ENCODE results near the gene ZNF827. TPM values are rescaled to one million over a fixed set of nuclear protein-coding genes. Genes with fewer than 3 reads are reported as not detected.

The ZNF827 gene
- total and polyA plus RNA-seq, 2 of the 13 experiments (the other 11 are each of a cell fraction or from before 2014, with no cell fraction given), result 2.8 TPM

GRCh38 chr4:145842224-145842887 lies 96.3 kb downstream of the ZNF827 start:
- CTCF ChIA-PET (ENCODE audit: low intra/inter-chr PET ratio, low total read pairs), result no interaction called here
- in situ Hi-C loops (cut with HindIII; ENCODE audit: extremely low pct_ligation_motif_present, low pct_unique_long_range_greater_than_20kb), result no loop called here
- intact Hi-C loops (cut with micrococcal nuclease; ENCODE audit: unreplicated experiment), result no loop called here
- Histone ChIP-seq H3K36me3 (replicated peaks in 1 of 2; ENCODE audit: control insufficient read depth in 1 of 2, insufficient read depth in 2 of 2, low read length in 2 of 2) (peaks cover 0 to 20% of the 10 kb centered on the region in 2 experiments; a peak in 1 of 5 replicates), H3K79me2 (ENCODE audit: insufficient read depth, low read length) (no peaks in the 10 kb centered on the region), H2AFZ (ENCODE audit: low read length) (no peak overlapping the region), H3K27ac (ENCODE audit: extremely low read length, insufficient read depth, low read length) (no peak overlapping the region), H3K9ac (ENCODE audit: insufficient read depth, low read depth, low read length) (no peak overlapping the region), H3K4me2 (ENCODE audit: low read depth, low read length) (no peak overlapping the region), H3K9me3 (ENCODE audit: low read length) (no peaks in the 10 kb centered on the region), H3K27me3 (ENCODE audit: control insufficient read depth in 1 of 2, insufficient read depth in 2 of 2, low read length in 2 of 2) (no peaks in the 10 kb centered on the region), H3K4me3 (replicated peaks in 1 of 3; ENCODE audit: insufficient read depth in 1 of 3, low read depth in 2 of 3, low read length in 3 of 3) (no peak overlapping the region), H3K4me1 (ENCODE audit: insufficient read depth, low read length) (no peaks in the 10 kb centered on the region), H4K20me1 (ENCODE audit: insufficient read depth, low read length) (no peaks in the 10 kb centered on the region)
- DNase-seq (ENCODE audit: low spot score), result no peak
- WGBS (ENCODE audit: low lambda C conversion rate), result 98% methylated on average over 11 of the region's 11 CpGs
- ATAC-seq, result no peak
- TF ChIP-seq SNAPC5 (CRISPR knock-in tag; IDR thresholded peaks at IDR 0.05; ENCODE audit: borderline replicate concordance) (no peak), AKAP8 (CRISPR knock-in tag; IDR thresholded peaks at IDR 0.05) (no peak), TIGD3 (CRISPR knock-in tag; IDR thresholded peaks at IDR 0.05; ENCODE audit: borderline replicate concordance) (no peak), ZNF605 (CRISPR knock-in tag; IDR thresholded peaks at IDR 0.05) (no peak), ZSCAN21 (CRISPR knock-in tag; IDR thresholded peaks at IDR 0.05; ENCODE audit: borderline replicate concordance) (no peak), CBX1 (IDR thresholded peaks at IDR 0.05; ENCODE audit: low read depth) (no peak), ZNF441 (CRISPR knock-in tag; IDR thresholded peaks at IDR 0.05; ENCODE audit: borderline replicate concordance) (no peak)
- no peak for FAIRE-seq
- no TSS peak for BruUV-seq (replicated peaks)
- POLR2A ChIA-PET, result no interaction called here

Data from HepG2 (cell line).